GM21825 (cell line): Measurements from ENCODE around the gene ZNF521.

Source experiments
- ATAC-seq: cut with Tn5 transposase; IDR thresholded peaks from one replicate; pipeline ENCODE4 v1.9.1; 2021; ENCODE audit warnings: mild to moderate bottlenecking, moderate library complexity; ENCODE audit not compliant: unreplicated experiment

The ZNF521 gene

GRCh38 chr18:25340762-25341161, 11.2 kb downstream of the ZNF521 start:
- ATAC-seq, result no peak

- ATAC-seq, result no peak
These were observed 16.3 kb downstream of the ZNF521 start for GRCh38 chr18:25335676-25336075.

DNA sequence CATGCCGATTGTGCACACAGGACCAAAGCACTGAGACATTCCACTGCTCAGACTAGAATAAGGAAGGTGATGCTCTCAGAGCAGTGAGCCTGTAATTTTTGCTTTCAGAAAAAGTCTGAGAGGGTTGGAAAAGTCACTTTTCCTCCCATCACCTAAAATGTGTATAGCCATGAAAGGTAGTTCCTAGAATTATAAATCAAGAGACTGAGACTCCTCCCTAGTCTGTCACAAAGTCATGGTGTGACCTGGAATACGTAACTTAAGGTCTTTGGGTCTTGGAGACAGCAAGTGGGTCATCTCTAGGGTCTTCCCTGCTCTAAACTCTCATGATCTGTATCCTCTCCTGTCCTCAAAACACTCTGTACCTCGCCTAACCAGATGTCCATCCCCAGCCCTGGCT, 16.9 kb downstream of the ZNF521 start:
- ATAC-seq, result no peak

DNA sequence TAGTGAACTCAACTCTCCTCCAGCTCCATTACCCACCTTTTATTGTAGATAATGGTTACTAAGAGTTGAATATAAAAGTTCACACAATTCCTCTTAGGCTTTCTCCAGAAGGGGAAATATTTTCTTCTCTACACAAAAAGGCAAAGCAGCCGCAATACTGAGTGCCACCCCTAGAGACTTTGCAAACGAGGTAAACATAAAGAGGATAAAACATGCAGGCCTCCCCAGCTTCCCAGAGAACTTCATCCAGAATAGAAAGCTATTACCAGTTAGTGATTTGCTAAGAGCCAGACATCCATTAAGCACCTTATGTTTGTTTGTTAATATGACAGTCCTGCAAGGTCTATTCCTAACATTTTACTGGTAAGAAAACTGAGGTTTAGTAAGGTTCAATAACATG, 17.4 kb downstream of the ZNF521 start:
- no peak for ATAC-seq

- no peak for ATAC-seq
These were observed 20.0 kb downstream of the ZNF521 start for GRCh38 chr18:25332002-25332401.

GRCh38 chr18:25329783-25330182, 22.2 kb downstream of the ZNF521 start:
- no peak for ATAC-seq

GRCh38 chr18:25327584-25327983, 24.4 kb downstream of the ZNF521 start:
- no peak for ATAC-seq

DNA sequence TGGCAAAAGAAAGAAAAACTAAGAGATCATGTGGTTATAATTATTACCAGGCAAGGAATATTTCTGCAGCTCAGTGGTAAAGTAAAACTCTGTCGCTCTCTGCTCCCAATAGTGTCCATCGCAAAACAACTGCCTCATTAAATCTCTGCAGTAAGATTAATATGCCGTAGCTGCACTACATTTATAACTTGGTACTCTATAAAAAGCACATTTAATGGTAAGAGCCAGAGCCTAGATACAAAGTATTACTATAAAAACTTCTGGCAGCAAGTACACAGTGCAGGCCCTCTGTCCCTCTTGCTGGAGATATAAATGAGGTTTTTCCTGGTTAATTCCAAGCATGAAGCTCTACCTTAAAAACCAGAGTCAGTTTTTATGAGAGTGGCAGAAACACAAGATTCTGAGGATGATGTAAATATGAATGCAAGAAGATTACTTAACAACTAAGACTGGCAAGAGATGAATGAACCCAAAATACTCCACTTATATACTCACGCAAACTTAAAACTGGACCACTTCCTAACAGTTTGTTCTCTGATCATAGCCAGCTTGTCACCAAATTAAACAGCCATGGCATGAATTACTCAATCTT, 25.5 kb downstream of the ZNF521 start:
- ATAC-seq, result no peak

GRCh38 chr18:25322806-25323205, 29.2 kb downstream of the ZNF521 start:
- ATAC-seq, result no peak

DNA sequence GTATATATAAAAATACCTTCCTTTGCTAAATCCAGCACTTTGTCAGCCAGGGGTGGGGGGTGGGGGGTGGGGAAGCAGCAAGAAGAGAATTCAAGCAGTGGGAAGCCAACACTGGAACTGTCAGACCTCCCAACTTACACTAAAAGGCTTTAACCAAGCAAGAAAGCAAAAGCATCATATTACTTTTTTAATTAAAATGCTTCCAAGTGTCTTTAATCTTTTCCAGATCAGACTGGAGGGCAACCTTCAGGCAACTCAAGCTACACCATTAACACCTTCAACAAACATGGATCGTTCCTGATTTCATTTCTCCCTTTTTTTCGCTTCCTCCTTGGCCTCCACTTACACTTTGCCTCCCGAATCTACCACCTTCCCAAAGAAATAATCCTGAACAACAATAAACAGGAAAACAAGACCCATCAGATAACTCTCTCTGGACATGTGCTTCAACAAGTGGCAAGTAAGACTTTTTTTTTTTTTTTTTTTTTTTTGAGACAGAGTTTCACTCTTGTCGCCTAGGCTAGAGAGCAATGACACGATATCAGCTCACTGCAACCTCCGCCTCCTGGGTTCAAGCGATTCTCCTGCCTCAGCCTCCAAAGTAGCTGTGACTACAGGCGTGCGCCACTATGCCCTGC, 35.5 kb downstream of the ZNF521 start:
- no peak for ATAC-seq

DNA sequence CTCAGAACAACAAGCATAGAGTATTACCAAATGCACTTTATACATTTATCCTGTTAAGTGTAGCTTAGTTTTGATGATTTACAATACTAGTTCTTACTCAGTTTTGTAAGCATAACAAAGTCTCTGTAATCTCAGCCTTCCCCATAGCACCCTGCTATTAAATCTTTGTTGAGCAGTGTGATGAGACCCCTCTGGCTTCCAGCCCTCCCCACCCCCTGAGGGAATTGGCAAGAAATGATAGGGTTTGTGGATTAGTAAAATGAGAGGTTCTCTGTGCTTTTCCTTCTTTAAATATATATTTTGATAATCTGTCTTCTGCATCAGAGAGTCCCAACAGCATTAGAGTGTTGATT, 37.2 kb downstream of the ZNF521 start:
- no peak for ATAC-seq

DNA sequence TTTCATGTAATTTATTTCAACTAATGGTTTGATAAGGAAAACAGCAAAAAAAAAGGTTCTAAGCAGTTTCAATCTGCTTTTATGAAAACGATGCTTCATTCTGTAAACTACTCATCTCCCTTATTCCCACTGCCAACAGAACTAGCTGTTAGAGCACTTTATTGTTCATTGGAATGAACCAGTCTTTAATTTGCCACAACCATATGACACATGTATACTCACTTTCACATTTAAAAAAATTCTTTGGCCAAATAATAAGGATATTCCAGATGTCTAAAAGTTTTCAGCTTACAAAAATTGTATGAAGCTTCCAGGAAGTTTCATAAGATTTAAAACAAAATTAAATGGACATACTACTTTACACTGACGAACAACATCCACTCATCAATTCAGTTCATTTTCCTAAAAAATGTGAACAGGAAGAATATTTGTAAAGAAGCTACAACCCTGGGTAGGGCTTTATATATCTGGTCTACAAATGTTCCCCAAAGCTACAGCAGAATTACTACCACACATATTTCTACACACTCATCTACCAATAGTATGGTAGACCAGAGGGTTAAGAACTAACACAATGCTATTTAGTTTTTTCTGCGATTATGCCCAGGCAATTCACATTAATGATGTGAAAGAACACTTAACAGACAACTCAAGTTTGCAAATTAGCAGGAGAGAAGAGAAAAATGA, 37.7 kb downstream of the ZNF521 start:
- ATAC-seq, result no peak

DNA sequence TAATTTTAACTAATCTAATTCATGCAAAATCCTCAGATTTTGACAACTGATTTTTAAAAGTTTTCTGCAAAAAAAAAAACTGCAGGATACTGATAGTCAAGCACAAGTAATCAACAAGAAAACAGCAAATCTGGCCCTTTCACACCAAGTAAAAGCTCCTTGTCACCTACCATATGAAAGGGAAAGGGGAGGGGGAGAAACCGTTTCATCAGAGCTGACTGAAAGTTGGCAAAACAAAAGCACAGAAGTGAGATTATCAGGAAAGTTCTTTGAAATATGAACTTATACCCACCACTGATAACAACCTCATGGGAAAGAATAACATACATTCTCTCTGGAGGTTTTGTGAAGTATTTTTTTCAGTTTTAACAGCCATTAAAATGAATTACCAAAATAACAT, 38.7 kb downstream of the ZNF521 start:
- ATAC-seq, result no peak

GRCh38 chr18:25310045-25310444, 41.9 kb downstream of the ZNF521 start:
- no peak for ATAC-seq

GRCh38 chr18:25308381-25308780, 43.6 kb downstream of the ZNF521 start:
- no peak for ATAC-seq

DNA sequence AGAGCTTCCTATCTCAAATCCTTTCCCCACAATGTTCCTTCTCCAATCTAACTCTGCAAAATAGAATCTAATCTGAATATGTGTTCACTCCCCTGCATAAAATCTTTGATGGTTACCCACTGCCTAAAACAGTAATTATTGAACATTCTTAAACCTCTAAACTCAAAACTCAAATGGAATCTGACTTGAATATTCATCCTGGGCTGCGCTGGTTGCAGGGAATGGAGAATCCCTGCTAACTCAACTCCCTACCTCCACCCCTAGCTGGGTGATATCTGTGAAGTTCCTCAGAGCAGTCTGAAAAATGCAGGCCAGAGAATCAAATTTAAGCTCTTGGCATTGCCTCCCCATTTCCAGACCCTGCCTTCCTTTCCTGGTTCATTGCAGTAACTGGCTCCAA, 44.8 kb downstream of the ZNF521 start:
- no peak for ATAC-seq

DNA sequence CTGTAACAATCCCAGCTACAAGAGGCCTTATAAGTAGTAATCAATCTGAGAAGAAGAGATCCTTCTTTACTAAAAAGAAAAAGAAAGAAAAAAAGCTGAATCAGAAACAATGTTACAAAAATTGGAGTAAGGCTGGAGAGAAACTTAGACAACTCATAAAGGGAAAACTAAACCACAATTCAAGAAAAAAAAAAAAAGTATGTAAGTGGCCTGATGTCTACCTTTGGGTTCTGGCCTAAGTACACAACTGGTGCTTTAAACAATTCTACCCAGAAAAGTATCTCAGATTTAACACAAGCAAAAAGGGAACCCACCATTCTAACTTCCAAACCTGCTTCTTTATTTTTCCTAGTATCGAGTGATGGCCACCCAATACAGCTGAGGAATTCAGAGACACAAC, 45.3 kb downstream of the ZNF521 start:
- no peak for ATAC-seq

DNA sequence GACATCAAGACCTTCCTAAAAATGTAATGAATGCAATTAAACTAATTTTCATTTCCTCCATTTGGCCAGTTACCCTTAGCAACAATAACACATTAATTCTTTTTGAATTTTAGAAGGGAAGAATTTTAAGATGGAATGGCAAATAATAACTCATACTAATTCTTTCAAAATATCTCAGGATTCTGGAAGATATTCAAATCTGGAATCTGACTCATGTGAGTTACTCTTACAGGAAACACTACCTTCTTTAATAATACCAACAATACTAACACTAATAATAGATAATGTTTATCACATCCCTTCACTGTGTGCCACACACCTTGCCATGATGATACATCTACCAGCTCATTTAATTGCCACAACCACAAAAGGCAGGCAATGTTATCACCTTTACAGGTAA, 46.4 kb downstream of the ZNF521 start:
- no peak for ATAC-seq

DNA sequence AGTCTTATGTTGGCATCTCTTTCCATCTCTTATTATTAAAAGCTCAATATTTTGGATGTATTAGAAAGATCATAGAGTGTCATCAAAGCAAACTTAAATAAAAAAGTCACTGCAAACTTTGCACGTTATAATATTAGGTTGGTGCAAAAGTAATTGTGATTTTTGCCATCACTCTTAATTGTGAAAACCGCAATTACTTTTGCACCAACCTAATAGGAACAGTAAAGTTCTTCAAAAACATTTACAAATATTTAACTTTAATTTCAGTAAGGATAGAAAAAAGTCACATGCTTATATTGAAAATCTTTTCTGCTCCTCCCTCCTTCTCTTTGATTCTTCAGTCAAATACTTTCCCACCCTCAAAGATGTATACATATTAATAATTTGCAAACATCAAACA, 51.5 kb downstream of the ZNF521 start:
- ATAC-seq, result no peak

GRCh38 chr18:25299426-25300300, 52.3 kb downstream of the ZNF521 start:
- no peak for ATAC-seq

DNA sequence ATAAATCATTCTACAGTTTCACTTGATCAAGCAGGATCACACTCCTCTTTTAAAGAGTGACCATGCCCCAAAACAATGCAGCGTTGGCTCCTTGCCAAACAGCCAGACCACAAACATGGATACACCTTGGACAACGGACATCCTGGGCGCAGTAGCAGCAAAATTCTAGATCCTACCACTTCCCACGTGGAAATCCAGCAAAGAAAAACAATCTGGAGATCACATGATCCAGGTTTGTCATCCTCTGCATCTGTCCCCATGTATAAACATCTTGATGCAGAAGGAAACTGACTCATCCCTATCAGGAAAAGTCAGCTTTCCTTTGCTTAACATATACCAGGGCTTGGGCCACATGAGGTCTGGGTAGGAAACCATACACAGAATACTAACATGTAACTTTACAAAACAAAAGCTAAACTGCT, 53.1 kb downstream of the ZNF521 start:
- no peak for ATAC-seq
